ELF-1 (cell line): ENCODE results near the gene SOSTDC1.

Experiments used
- DNase-seq: peaks from one replicate; pipeline ENCODE4 v3.0.0-alpha.2; 2016; ENCODE audit warnings: low read depth, low spot score

SOSTDC1 gene

DNA sequence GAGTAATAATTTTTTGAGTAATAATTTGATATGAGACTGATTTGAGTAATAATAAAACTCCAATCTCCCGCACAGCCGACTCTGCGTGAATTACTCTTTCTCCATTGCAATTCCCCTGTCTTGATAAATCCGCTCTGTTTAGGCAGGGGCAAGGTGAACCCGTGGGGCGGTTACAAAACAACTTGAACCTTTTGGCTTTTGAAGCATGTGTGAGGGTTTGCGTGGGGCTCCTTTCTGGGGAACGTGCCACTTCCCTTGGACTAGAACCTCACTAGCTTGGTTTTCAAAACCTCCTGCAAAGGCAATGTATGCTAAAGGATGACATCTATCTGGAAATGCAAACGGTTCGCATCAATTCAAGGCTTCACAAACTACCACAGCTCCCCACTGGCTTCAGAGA, 45.7 kb downstream of the SOSTDC1 start:
- no peak for DNase-seq

DNA sequence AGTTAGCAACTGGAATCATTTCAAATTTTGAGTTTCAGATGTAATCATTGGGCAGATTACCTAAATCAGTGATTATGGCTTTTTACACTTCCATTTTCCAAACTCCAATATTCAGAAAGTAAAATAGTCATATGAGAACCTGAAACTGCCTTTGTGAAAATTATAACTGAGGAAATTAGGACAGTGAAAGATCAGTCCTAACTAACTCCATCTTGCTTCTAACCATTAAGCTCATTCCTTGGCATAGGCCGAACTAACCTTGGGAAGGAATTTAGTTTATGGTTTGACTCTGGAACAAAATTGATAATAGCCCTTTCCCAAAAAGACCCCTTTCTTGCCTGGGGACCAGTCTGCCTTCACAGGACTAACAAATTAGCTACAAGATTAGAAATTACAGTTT, 46.4 kb downstream of the SOSTDC1 start:
- DNase-seq: no peak

DNA sequence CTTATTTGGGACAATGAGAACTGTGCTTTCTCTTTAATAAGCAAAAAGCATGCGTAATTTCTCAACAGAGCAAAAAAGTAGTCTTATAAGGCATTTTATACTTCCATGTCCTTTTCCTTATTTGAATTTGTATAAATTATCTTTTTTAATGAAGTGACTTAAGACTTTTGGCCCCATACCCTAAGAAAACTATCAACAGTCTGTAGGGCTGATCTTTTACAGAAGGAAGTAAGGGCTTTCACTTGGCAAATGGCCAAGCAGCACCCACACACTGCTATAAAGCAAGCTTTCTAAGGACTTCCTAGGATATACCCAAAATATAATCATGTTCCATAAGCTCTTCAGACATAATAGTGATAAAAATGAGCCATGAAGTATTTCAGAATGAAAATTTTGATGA, 47.6 kb downstream of the SOSTDC1 start:
- DNase-seq: no peak

DNA sequence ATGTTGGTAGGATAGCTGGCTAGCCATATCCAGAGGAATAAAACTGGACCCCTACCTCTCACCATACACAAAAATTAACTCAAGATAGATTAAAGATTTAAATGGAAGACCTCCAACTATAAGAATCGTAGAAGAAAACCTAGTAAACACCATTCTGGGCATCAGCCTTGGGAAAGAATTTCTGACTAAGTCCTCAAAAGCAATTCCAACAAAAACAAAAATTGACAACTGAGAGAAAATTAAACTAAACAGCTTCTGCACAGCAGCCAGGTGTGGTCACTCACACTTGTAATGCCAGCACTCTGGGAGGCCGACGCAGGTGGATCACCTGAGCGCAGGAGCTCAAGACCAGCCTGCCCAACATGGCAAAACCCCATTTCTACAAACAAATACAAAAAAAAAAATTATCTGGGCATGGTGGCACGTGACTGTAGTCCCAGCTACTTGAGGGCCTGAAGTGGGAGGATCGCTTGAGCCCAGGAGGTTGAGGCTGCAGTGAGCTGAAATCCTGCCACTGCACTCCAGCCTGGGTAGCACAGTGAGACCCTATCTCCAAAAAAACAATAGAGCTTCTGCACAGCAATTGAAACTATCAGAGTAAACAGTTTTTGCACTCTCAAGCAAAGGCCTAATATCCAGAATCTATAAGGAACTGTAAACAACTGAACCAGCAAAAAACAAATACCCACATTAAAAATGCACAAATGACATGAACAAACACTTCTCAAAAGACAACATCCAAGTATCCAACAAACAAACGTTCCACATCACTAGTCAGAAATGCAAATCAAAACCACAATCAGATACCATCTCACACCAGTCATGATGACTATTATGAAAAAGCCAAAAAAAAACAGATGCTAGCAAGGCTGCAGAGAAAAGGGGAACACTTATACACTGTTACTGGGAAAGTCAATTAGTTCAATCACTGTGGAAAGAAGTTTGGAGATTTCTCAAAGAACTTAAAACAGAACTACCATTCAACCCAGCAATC, 49.0 kb downstream of the SOSTDC1 start:
- DNase-seq: no peak

DNA sequence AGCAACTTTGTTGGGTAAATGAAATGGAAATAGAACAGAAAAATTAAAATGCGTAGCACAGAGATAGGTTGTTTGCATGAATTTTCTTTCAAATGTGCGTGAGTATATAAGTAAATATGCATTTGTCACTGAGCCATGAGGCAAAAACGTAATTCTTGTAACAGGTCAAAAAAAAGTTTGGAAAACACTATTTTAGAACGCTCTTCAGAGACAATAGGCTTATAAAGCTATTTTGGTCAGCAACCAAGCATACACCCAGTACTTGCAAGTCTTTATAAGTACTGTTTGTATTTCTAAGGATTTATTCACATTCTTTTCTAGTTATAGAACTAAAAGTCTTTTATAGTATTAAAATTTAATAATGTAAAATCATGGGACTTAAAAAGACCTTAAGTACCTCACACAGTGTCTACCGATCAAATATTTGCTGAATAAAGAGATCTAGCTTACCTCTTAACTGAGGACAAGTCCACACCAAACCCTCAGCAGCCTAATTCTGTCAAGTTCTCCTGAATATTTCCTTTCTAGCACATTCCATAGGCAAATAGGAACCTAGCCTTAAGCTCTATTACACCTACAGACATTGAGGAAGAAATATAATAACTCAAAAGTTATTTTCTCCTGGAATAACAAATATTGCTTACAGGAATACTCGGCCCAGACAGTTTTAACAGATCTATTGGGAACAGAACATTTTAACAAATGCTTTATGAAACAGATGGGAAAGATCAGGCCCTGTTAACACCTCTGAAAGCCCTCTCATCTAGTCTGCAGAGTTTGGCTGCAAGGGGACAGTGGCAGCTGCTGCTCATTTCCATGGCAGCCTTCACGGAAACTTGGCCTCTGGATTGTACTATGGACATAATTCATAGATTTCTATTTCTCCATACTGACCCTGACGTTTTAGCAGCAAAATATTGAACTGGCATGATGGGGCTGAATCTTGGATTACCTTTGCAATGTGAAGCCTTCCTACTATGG, 53.0 kb downstream of the SOSTDC1 start:
- DNase-seq: no peak
